ENCODE results near the gene PPP6C.
"Not testable (repeated sequence)": the region's sequence is repeated elsewhere in the genome, so short reads cannot be mapped to it uniquely, and the experiment has no call there.

The PPP6C gene

DNA sequence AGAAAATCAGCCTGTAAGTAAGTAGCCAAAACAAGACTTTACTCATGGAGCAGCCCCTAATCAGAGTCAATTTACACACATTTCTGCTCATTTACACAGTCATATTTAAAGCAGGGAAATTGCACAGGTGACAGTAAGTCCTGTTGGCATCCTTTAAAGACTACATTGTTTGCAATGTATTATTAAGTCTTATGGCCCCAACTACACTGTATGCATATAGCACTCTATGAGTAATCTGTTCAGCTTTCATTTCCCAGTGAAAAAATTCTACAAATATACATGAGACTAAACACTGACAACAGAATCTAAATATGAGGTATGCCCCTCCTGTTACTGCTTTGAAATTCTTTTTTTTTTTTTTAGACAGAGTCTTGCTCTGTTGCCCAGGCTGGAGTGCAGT is 19.7 kb downstream of the PPP6C start:
- DNase-seq (ENCODE audit: extremely low spot score): no peak
- no peak for TF ChIP-seq TARDBP (IDR thresholded peaks at IDR 0.05)
- TF ChIP-seq LEF1 (IDR thresholded peaks at IDR 0.05; ENCODE audit: borderline replicate concordance): no peak
- no peak for TF ChIP-seq FOXK2 (IDR thresholded peaks at IDR 0.05)
- no peak for TF ChIP-seq SP1 (IDR thresholded peaks at IDR 0.05)
- CTCF ChIA-PET: no interaction called here
- POLR2A ChIA-PET: no interaction called here

GRCh38 chr9:125166762-125167161 is 22.8 kb downstream of the PPP6C start:
- ChIA-PET CTCF (no interaction called here), POLR2A (no interaction called here)
- no peak for TF ChIP-seq SUZ12 (IDR thresholded peaks at IDR 0.05)
- TF ChIP-seq ZNF384 (IDR thresholded peaks at IDR 0.05): no peak
- no peak for TF ChIP-seq L3MBTL2 (conservative IDR thresholded peaks at IDR 0.05)
- no peak for TF ChIP-seq FOXM1 (IDR thresholded peaks at IDR 0.05; ENCODE audit: borderline replicate concordance)
- TF ChIP-seq SP1 (IDR thresholded peaks at IDR 0.05): no peak
- no peak for TF ChIP-seq BHLHE40 (IDR thresholded peaks at IDR 0.05; ENCODE audit: borderline replicate concordance)
- no peak for TF ChIP-seq CTBP1 (IDR thresholded peaks at IDR 0.05; ENCODE audit: borderline replicate concordance)
- TF ChIP-seq ARNT (IDR thresholded peaks at IDR 0.05): no peak
- TF ChIP-seq HDGF (IDR thresholded peaks at IDR 0.05; ENCODE audit: borderline replicate concordance): no peak
- TF ChIP-seq FOXK2 (IDR thresholded peaks at IDR 0.05): no peak
- TF ChIP-seq, protein P1, sequence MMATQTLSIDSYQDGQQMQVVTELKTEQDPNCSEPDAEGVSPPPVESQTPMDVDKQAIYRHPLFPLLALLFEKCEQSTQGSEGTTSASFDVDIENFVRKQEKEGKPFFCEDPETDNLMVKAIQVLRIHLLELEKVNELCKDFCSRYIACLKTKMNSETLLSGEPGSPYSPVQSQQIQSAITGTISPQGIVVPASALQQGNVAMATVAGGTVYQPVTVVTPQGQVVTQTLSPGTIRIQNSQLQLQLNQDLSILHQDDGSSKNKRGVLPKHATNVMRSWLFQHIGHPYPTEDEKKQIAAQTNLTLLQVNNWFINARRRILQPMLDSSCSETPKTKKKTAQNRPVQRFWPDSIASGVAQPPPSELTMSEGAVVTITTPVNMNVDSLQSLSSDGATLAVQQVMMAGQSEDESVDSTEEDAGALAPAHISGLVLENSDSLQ (IDR thresholded peaks at IDR 0.05): no peak
- TF ChIP-seq LEF1 (IDR thresholded peaks at IDR 0.05; ENCODE audit: borderline replicate concordance): no peak
- no peak for TF ChIP-seq FOXA1 (IDR thresholded peaks at IDR 0.05)
- no peak for TF ChIP-seq ELF4 (IDR thresholded peaks at IDR 0.05)
- TF ChIP-seq TARDBP (IDR thresholded peaks at IDR 0.05): no peak
- no peak for TF ChIP-seq NFRKB (IDR thresholded peaks at IDR 0.05)
- no peak for DNase-seq (ENCODE audit: extremely low spot score)

DNA sequence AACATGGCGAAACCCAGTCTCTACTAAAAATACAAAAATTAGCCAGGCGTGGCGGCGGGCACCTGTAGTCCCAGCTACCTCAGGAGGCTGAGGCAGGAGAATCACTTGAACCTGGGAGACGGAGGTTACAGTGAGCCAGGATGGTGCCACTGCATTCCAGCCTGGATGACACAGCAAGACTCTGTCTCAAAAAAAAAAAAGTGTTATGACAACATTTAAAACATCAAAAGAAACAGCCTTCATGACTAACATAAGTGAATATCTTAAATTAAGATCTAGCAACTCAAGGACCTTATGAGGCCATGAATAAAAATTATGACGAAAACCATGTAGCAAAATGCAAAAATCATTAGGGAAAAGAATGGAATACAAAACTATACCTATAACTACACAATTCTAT is 26.7 kb downstream of the PPP6C start:
- DNase-seq (ENCODE audit: extremely low spot score); POLR2A ChIA-PET: not testable (repeated sequence)
- CTCF ChIA-PET: interaction anchor here (0.6 kb wide), 1 partner anchor 28 kb away, joined by 3 read pairs; no protein-coding TSS in a partner anchor

DNA sequence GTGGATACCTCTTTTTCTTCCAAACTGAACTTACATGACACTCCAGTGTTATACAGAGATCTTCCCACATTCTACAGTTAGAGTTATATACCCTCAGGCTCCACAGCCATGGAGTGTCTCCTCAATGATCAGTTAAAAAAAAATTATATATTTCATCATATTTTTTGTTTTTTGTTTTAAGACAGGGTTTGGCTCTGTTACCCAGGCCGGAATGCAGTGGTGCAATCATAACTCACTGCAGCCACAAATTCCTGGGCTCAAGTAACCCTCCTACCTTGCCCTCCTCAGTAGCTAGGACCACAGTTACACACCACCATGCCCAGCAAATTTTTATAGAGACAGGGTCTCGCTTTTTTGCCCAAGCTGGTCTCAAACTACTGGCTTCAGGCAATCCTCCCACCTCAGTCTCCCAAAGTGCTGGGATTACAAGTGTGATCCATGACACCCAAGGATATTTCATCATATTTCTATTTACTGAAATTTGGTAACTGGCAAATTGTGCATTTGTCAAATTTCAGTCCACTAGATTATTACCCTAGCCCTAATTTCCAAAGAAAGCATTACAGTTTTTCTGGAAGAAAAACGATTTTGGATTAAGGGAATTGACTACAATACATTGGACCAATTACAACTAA is 28.2 kb downstream of the PPP6C start:
- ChIA-PET CTCF (no interaction called here), POLR2A (no interaction called here)
- TF ChIP-seq L3MBTL2 (conservative IDR thresholded peaks at IDR 0.05) (no peak), HDGF (IDR thresholded peaks at IDR 0.05; ENCODE audit: borderline replicate concordance) (no peak), ELF4 (IDR thresholded peaks at IDR 0.05) (no peak), FOXM1 (IDR thresholded peaks at IDR 0.05; ENCODE audit: borderline replicate concordance) (no peak), BHLHE40 (IDR thresholded peaks at IDR 0.05; ENCODE audit: borderline replicate concordance) (no peak), CTBP1 (IDR thresholded peaks at IDR 0.05; ENCODE audit: borderline replicate concordance) (no peak), LEF1 (IDR thresholded peaks at IDR 0.05; ENCODE audit: borderline replicate concordance) (no peak), ZNF384 (IDR thresholded peaks at IDR 0.05) (no peak), SUZ12 (IDR thresholded peaks at IDR 0.05) (no peak), NFRKB (IDR thresholded peaks at IDR 0.05) (no peak), FOXA1 (IDR thresholded peaks at IDR 0.05) (no peak), SP1 (IDR thresholded peaks at IDR 0.05) (no peak), FOXK2 (IDR thresholded peaks at IDR 0.05) (no peak), ARNT (IDR thresholded peaks at IDR 0.05) (no peak)
- no peak for DNase-seq (ENCODE audit: extremely low spot score)

- DNase-seq (ENCODE audit: extremely low spot score): no peak
- ChIA-PET CTCF (no interaction called here), POLR2A (no interaction called here)
- TF ChIP-seq, protein P1 (IDR thresholded peaks at IDR 0.05): no peak
- TF ChIP-seq BHLHE40 (IDR thresholded peaks at IDR 0.05; ENCODE audit: borderline replicate concordance): no peak
- no peak for TF ChIP-seq SP1 (IDR thresholded peaks at IDR 0.05)
- TF ChIP-seq FOXK2 (IDR thresholded peaks at IDR 0.05): no peak
Measured at GRCh38 chr9:125160750-125161149, 28.9 kb downstream of the PPP6C start.

DNA sequence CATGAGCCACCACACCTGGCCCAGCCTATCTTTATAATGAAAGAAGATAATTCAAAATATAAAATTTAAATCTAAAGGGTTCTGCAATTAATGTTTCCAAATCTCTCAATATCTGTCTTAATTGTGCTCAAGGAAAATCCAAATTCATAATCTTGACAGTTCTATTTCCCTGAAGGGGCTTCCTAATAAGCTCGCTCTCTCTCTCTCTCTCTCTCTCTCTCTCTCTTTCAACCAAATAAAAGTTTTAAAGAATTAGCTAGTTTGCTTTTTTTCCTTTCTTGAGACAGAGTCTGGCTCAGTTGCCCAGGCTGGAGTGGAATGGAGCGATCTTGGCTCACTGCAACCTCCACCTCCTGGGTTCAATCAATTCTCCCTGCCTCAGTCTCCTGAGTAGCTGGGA is 33.1 kb downstream of the PPP6C start:
- no peak for TF ChIP-seq SUZ12 (IDR thresholded peaks at IDR 0.05)
- no peak for TF ChIP-seq SP1 (IDR thresholded peaks at IDR 0.05)
- ChIA-PET POLR2A (no interaction called here), CTCF (no interaction called here)
- DNase-seq (ENCODE audit: extremely low spot score): no peak

DNA sequence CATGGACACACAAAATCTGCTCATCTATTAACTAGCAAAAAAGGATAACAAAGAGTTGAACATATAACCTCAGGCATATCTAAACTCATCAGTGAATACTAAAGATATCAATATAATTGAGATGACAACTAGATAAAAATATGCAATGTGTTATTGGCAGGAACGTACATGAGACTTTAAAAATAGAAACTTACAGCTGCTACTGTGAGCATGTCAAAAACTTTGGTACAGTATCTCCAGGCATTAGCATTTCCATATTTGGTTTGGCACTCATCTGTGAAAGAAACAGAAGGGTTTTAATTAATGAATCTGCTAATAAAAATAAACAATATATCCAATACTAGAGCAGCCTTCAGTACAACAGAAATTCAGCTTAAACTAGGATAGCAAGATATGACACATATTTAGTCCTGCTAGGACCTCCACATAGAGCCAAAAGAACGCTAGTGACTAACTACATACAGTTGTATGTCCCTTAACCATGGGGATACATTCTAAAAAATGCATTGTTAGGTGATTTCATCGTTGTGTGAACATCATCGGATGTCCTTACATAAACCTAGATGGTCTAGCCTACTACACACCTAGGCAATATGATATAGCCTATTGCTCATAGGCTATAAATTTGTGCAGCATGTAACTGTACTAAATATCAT is 35.8 kb downstream of the PPP6C start:
- DNase-seq (ENCODE audit: extremely low spot score): no peak
- POLR2A ChIA-PET: no interaction called here
- CTCF ChIA-PET: no interaction called here
- TF ChIP-seq ZNF384 (IDR thresholded peaks at IDR 0.05) (no peak), HDGF (IDR thresholded peaks at IDR 0.05; ENCODE audit: borderline replicate concordance) (no peak), LEF1 (IDR thresholded peaks at IDR 0.05; ENCODE audit: borderline replicate concordance) (no peak), L3MBTL2 (conservative IDR thresholded peaks at IDR 0.05) (no peak), ARNT (IDR thresholded peaks at IDR 0.05) (no peak), FOXK2 (IDR thresholded peaks at IDR 0.05) (no peak)

GRCh38 chr9:125151730-125152129 is 37.9 kb downstream of the PPP6C start:
- CTCF ChIA-PET: no interaction called here
- POLR2A ChIA-PET: no interaction called here
- no peak for DNase-seq (ENCODE audit: extremely low spot score)
- TF ChIP-seq SUZ12 (IDR thresholded peaks at IDR 0.05): no peak
- TF ChIP-seq FOXM1 (IDR thresholded peaks at IDR 0.05; ENCODE audit: borderline replicate concordance): no peak
- TF ChIP-seq SP1 (IDR thresholded peaks at IDR 0.05): no peak
- TF ChIP-seq L3MBTL2 (conservative IDR thresholded peaks at IDR 0.05): no peak
- no peak for TF ChIP-seq NFRKB (IDR thresholded peaks at IDR 0.05)
- no peak for TF ChIP-seq HDGF (IDR thresholded peaks at IDR 0.05; ENCODE audit: borderline replicate concordance)
- TF ChIP-seq BHLHE40 (IDR thresholded peaks at IDR 0.05; ENCODE audit: borderline replicate concordance): no peak

All from HEK293T (cell line).